CD4-positive, alpha-beta T cell treated with Interleukin-15 for 4 hours (primary cell): Measurements from ENCODE around the gene CMTM8.

Source experiments
- DNase-seq: peaks from one replicate; pipeline ENCODE4 v3.0.0-alpha.2; 2020; ENCODE audit warnings: low spot score

The CMTM8 gene

GRCh38 chr3:32412887-32413286, 174.4 kb downstream of the CMTM8 start:
- no peak for DNase-seq

GRCh38 chr3:32413845-32414521, 175.5 kb downstream of the CMTM8 start:
- DNase-seq, result no peak

GRCh38 chr3:32414522-32415202, 176.2 kb downstream of the CMTM8 start:
- peak; percentile 52 for DNase-seq

DNA sequence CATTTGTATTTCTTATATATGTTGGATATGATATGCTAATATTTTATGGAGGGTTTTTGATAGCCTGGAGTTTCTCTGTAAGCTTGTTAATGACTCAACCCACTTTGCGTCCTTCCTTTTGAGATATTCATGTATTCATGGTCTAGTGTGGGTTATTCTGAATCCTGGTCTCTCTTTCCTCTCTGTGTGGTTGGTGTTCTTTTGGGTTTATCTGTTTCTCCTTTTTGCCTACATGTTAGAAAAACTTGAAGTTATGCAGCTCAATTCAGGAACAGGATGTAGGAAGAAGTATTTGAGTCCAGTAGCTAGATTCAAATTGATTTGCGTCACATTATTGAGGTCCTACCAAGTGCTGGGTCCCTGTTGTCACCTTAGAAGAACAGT, 181.3 kb downstream of the CMTM8 start:
- DNase-seq, result no peak
